Measurements from ENCODE around the gene MXD4. TPM values are rescaled to one million over a fixed set of nuclear protein-coding genes. Genes with fewer than 3 reads are reported as not detected.

The MXD4 gene
- total and polyA plus RNA-seq, 2 donors (not counting 1 experiment from before 2014, with no cell fraction given): 67.3 to 75.3 TPM

DNA sequence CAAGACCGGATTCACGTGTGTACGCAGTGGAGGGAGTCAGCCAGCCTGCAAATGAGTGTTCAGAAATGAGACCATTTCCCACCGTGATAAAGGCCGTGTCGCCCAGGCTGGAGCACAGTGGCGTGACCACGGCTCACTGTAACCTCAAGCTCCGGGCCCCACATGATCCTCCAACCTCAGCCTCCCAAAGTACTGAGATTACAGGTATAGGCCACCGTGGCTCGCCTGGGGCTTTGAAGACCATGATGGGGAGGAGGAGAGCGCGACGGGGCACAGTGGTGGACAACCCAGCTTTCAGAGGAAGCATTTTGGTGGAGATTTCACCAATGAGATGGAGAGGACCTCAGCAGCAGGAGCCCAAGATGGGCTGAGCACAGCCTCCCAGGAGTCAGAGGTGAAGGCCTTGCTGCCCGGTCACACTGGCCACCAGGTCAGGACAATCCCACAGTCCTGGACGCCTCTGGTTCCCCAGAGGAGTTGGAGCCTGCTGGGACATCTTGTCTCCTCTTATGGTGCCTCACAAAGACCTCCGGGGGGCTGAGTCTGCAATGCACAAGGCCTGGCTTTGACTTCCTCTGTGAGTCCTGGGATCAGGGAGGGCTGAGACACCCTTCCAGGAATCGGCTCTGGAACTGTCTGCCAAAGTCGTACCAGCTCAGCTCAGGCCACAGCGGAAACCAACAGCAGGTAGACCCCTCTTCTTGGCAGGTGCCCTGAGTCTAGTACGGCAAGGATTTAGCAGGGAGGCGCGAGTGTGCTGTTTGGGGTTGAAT, 22.4 kb upstream of the MXD4 start:
- Histone ChIP-seq H3K9me3 (ENCODE audit: control extremely low read depth in 1 of 3, control insufficient read depth in 2 of 3, insufficient read depth in 1 of 3, low read length in 2 of 3) (no peaks in the 10 kb centered on the region), H4K20me1 (ENCODE audit: control insufficient read depth, insufficient read depth, low read length, poor library complexity, severe bottlenecking) (no peaks in the 10 kb centered on the region), H2AFZ (ENCODE audit: insufficient read depth, low read depth, low read length, poor library complexity, severe bottlenecking) (no peak overlapping the region), H3K4me3 (ENCODE audit: control extremely low read depth in 1 of 5, extremely low read depth in 1 of 5, insufficient read depth in 1 of 5, low read depth in 2 of 5, low read length in 4 of 5) (no peak overlapping the region), H3K9ac (ENCODE audit: low read length) (no peak overlapping the region), H3K79me2 (ENCODE audit: control insufficient read depth, insufficient read depth, low read length) (no peaks in the 10 kb centered on the region), H3K4me1 (ENCODE audit: control insufficient read depth in 2 of 2, insufficient read depth in 2 of 2, low read length in 2 of 2) (peaks cover 18 to 21% of the 10 kb centered on the region in 2 donors), H3K27me3 (replicated peaks in 1 of 4; ENCODE audit: control extremely low read depth in 1 of 4, control insufficient read depth in 3 of 4, insufficient read depth in 4 of 4, low read length in 3 of 4) (peaks cover 0 to 4% (median 0%) of the 10 kb centered on the region in 4 experiments), H3K27ac (ENCODE audit: low read length in 2 of 2) (no peak overlapping the region), H3K36me3 (replicated peaks in 1 of 2; ENCODE audit: control extremely low read depth in 1 of 2, control insufficient read depth in 1 of 2, extremely low read depth in 1 of 2, insufficient read depth in 2 of 2, low read length in 1 of 2) (no peaks in the 10 kb centered on the region), H3K4me2 (replicated peaks; ENCODE audit: low read depth, low read length, poor library complexity, severe bottlenecking) (no peak overlapping the region)
- H3K27ac Mint-ChIP-seq: peak overlapping the region; percentile 37
- ChIA-PET CTCF (no interaction called here), POLR2A (no interaction called here)
- H3K27me3 Mint-ChIP-seq: no peaks in the 10 kb centered on the region
- WGBS (ENCODE audit: insufficient coverage): 96% methylated on average over 18 of the region's 23 CpGs
- ATAC-seq (ENCODE audit: low read depth): no peak
- no peaks in the 10 kb centered on the region for H3K9me3 Mint-ChIP-seq (ENCODE audit: insufficient read depth)
- peaks cover 33% of the 10 kb centered on the region for H3K4me1 Mint-ChIP-seq
- intact Hi-C loops (cut with micrococcal nuclease): loop anchor here (5.0 kb wide), 3 partner anchors 43 to 183 kb away; partner anchors contain the start of gene RNF4
- no peak overlapping the region for H3K4me3 Mint-ChIP-seq
- no peak for DNase-seq
- TF ChIP-seq EZH2 (IDR thresholded peaks at IDR 0.05; ENCODE audit: borderline replicate concordance, insufficient read depth, low read depth, low read length, poor library complexity, severe bottlenecking): no peak
- TF ChIP-seq, protein P1, sequence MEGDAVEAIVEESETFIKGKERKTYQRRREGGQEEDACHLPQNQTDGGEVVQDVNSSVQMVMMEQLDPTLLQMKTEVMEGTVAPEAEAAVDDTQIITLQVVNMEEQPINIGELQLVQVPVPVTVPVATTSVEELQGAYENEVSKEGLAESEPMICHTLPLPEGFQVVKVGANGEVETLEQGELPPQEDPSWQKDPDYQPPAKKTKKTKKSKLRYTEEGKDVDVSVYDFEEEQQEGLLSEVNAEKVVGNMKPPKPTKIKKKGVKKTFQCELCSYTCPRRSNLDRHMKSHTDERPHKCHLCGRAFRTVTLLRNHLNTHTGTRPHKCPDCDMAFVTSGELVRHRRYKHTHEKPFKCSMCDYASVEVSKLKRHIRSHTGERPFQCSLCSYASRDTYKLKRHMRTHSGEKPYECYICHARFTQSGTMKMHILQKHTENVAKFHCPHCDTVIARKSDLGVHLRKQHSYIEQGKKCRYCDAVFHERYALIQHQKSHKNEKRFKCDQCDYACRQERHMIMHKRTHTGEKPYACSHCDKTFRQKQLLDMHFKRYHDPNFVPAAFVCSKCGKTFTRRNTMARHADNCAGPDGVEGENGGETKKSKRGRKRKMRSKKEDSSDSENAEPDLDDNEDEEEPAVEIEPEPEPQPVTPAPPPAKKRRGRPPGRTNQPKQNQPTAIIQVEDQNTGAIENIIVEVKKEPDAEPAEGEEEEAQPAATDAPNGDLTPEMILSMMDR (IDR thresholded peaks at IDR 0.05): no peak

DNA sequence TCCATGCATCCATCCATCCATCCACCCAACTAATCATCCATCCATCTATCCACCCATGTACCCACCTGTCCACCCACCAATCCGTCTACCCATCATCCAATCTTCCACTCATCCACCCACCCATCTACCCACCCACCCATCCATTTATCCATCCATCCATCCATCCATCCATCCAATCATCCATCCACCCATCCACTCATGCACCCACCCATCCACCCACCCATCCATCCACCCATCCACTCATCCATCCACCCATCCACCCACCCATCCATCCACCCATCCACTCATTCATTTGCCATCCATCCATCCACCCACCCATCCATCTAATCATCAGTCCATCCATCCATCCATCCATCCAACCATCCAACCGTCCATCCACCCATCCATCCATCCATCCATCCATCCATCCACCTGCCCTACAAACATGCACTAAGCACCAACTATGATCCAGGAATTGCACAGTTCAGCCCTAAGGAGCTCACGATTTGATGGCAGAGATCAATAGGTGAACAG, 21.3 kb upstream of the MXD4 start:
- Histone ChIP-seq H3K27me3 (replicated peaks in 1 of 4; ENCODE audit: control extremely low read depth in 1 of 4, control insufficient read depth in 3 of 4, insufficient read depth in 4 of 4, low read length in 3 of 4) (no peaks in the 10 kb centered on the region), H4K20me1 (ENCODE audit: control insufficient read depth, insufficient read depth, low read length, poor library complexity, severe bottlenecking) (no peaks in the 10 kb centered on the region), H2AFZ (ENCODE audit: insufficient read depth, low read depth, low read length, poor library complexity, severe bottlenecking) (no peak overlapping the region), H3K9ac (ENCODE audit: low read length) (no peak overlapping the region), H3K4me1 (ENCODE audit: control insufficient read depth in 2 of 2, insufficient read depth in 2 of 2, low read length in 2 of 2) (peaks cover 18 to 21% of the 10 kb centered on the region in 2 donors), H3K4me2 (replicated peaks; ENCODE audit: low read depth, low read length, poor library complexity, severe bottlenecking) (no peak overlapping the region), H3K27ac (ENCODE audit: low read length in 2 of 2) (no peak overlapping the region), H3K79me2 (ENCODE audit: control insufficient read depth, insufficient read depth, low read length) (no peaks in the 10 kb centered on the region), H3K36me3 (replicated peaks in 1 of 2; ENCODE audit: control extremely low read depth in 1 of 2, control insufficient read depth in 1 of 2, extremely low read depth in 1 of 2, insufficient read depth in 2 of 2, low read length in 1 of 2) (no peaks in the 10 kb centered on the region), H3K9me3 (ENCODE audit: control extremely low read depth in 1 of 3, control insufficient read depth in 2 of 3, insufficient read depth in 1 of 3, low read length in 2 of 3) (no peaks in the 10 kb centered on the region), H3K4me3 (ENCODE audit: control extremely low read depth in 1 of 5, extremely low read depth in 1 of 5, insufficient read depth in 1 of 5, low read depth in 2 of 5, low read length in 4 of 5) (no peak overlapping the region)
- intact Hi-C loops (cut with micrococcal nuclease): loop anchor here (5.0 kb wide), 3 partner anchors 44 to 184 kb away; partner anchors contain the start of gene RNF4
- ChIA-PET CTCF (no interaction called here), POLR2A (no interaction called here)
- DNase-seq (no peak), ATAC-seq (ENCODE audit: low read depth) (no peak)
- 100% methylated on average over 3 of the region's 3 CpGs for WGBS (ENCODE audit: insufficient coverage)
- peaks cover 33% of the 10 kb centered on the region for H3K4me1 Mint-ChIP-seq
- TF ChIP-seq EZH2 (IDR thresholded peaks at IDR 0.05; ENCODE audit: borderline replicate concordance, insufficient read depth, low read depth, low read length, poor library complexity, severe bottlenecking): no peak
- TF ChIP-seq, protein P1 (IDR thresholded peaks at IDR 0.05): no peak
- H3K27me3 Mint-ChIP-seq: no peaks in the 10 kb centered on the region
- H3K4me3 Mint-ChIP-seq: no peak overlapping the region
- H3K27ac Mint-ChIP-seq: peak overlapping the region; percentile 50
- H3K9me3 Mint-ChIP-seq (ENCODE audit: insufficient read depth): no peaks in the 10 kb centered on the region

Measured in B cell (primary cell).